Motor neuron (in vitro differentiated cells): ENCODE results near the gene BMP6. TPM values are rescaled to one million over a fixed set of nuclear protein-coding genes. Genes with fewer than 3 reads are reported as not detected.
A peak's percentile ranks its signal among the peaks of the same experiment; 100 is the strongest.

Experiments
- ATAC-seq, 8 experiments: fragments of 200-7000 bp; cut with Tn5 transposase; replicated peaks in 6 of 8; 2 replicates each; pipeline ENCODE4 v1.8.0; 2021; ENCODE audit warnings: mild to moderate bottlenecking in 8 of 8, moderate library complexity in 8 of 8
- H3K27ac ChIP-seq, 2 donors: fragments of 250-450 bp; sonication (Bioruptor Pico); 2 replicates each; pipeline ENCODE4 v1.9.0; 2021; ENCODE audit warnings: antibody characterized with exemption in 2 of 2, mild to moderate bottlenecking in 2 of 2, moderate library complexity in 1 of 2
- H3K4me1 ChIP-seq, 2 donors: fragments of 250-450 bp; sonication (Bioruptor Pico); replicated peaks in 1 of 2; 2 replicates each; pipeline ENCODE4 v1.6.1; 2021; ENCODE audit warnings: antibody characterized with exemption in 2 of 2, mild to moderate bottlenecking in 2 of 2, moderate library complexity in 1 of 2
- H3K4me3 ChIP-seq, 5 donors: fragments of 250-450 bp; sonication (Bioruptor Pico); 2 replicates each; pipeline ENCODE4 v1.9.0; 2021; ENCODE audit warnings: antibody characterized with exemption in 5 of 5, mild to moderate bottlenecking in 5 of 5, moderate library complexity in 4 of 5
- WGBS, 10 experiments: fragments of 450-650 bp; shearing (Covaris generic); methylation state at CpG; one replicate each; pipeline ENCODE4 v1.0.0; 2022; 5-methylcytosine and 5-hydroxymethylcytosine counted together
- in situ Hi-C, 9 experiments: fragments of 400-800 bp; cut with MboI; loops; one replicate each; pipeline ENCODE4 v1.15.0; 2021; ENCODE audit warnings: low sequenced_read_pairs in 9 of 9, low pct_unique_long_range_greater_than_20kb in 2 of 9; ENCODE audit not compliant: unreplicated experiment in 9 of 9
- total RNA-seq, 8 experiments: library from RNA; unstranded; fragments of 300-600 nt; gene quantifications; 2 replicates each; pipeline versions ENCODE4 v1.2.3 to v1.2.4, GENCODE V29; 2022

Gene BMP6
- total RNA-seq, 8 experiments from 2014 or later, result 0.51 to 10.9 (median 1.1) TPM

DNA sequence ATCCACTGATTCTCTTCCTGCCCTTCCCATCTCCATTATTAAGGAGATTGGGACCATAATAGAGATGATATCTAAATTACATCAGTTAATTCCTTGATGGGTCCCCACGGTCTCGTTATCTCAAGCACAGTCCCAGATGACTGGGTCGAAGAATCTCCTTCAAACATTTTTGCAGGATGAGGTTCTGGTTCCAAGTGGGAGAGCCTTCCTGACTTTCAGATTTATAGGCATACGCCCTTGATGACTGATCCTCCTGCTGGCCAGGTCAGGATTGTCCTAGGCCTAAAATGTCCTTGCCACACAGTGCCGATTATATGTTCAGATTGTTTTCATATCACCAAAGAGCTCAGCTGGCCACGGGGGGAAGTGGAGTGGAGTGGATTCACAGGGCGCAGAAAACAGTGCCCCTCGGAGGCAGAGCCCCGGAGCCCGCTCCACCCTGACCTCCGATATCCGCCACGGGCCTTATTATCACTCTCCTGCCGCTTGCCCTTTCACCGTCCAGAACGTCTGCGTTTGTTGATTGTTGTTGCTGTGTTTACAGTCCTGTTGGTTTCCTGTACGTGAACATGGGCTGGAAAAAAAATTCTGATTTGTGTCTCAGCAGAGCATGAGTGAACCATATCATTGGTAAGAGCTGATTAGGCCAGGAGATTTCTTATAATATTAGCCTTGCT is 8.9 kb downstream of the BMP6 start:
- Histone ChIP-seq H3K4me3 (no peak overlapping the region), H3K27ac (no peak overlapping the region), H3K4me1 (no peaks in the 10 kb centered on the region)
- in situ Hi-C loops, result loop anchor here in 1 of 9 experiments (25.0 kb wide), 1 partner anchor 277 kb away; no protein-coding TSS in a partner anchor
- 68 to 100% (median 89%) methylated on average over 1 to 14 of the region's 18 CpGs; no CpG with 5 or more reads in 1 of the 10 experiments for WGBS, 10 experiments
- no peak for ATAC-seq

- Histone ChIP-seq H3K4me1 (no peaks in the 10 kb centered on the region), H3K4me3 (no peak overlapping the region), H3K27ac (no peak overlapping the region)
- no peak for ATAC-seq
- WGBS, 10 experiments, result 60 to 100% (median 100%) methylated on average over 1 to 2 of the region's 3 CpGs; no CpG with 5 or more reads in 5 of the 10 experiments
- in situ Hi-C loops, result loop anchor here in 1 of 9 experiments (25.0 kb wide), 1 partner anchor 275 kb away; no protein-coding TSS in a partner anchor
Observed at GRCh38 chr6:7737106-7737505, 11.2 kb downstream of the BMP6 start.

DNA sequence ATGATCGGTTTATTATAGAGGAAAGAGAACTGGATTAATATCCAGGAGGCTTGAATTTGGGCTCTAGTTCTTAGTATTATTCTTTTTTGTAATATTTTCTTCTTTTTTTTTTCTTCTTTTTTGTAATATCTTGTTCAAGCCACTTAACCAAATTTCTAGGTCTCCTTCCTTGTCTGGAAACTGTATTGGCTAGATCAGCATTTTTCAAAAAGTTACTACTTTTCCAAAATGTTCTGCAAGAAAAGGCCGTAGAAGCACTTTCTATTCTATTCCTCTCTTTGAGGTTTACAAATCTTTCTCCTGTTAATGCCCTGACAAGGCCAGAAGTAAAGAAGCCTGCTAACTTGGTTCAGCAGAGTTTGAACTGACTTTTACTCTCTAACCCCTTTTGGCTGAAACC is 12.0 kb downstream of the BMP6 start:
- Histone ChIP-seq H3K27ac (no peak overlapping the region), H3K4me3 (no peak overlapping the region), H3K4me1 (no peaks in the 10 kb centered on the region)
- ATAC-seq, result no peak
- 40 to 100% (median 89%) methylated on average over 1 to 2 of the region's 2 CpGs for WGBS, 10 experiments
- in situ Hi-C loops, result loop anchor here in 1 of 9 experiments (25.0 kb wide), 1 partner anchor 274 kb away; no protein-coding TSS in a partner anchor

DNA sequence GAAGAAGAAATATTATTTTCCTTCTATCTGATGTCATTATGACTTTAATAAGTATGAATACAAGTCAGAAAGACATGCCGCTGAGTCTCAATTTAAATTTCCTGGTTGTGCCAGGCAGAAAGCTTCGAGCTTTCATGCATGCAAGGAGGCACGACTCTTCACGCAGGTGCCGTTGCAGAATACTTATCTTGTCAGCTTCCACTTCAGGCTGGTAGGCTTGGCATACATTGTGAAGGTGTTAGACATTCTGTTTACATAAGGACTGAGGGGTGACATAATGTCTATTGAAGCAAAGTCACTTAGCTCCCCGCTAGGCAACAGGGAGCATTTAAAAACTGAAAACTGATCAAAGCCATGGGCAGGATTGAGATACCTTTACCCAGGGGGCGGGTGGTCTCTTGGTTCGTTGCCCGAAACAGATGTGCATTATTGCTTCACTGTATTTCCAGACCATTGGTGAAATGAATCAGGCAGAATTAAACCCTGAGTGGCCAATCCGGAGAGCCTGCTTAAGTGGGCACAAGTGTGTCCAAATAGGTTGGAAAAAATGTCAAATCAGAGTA is 16.4 kb downstream of the BMP6 start:
- ATAC-seq, result peak in 1 of 8 experiments; percentile 59
- in situ Hi-C loops, result loop anchor here in 1 of 9 experiments (25.0 kb wide), 1 partner anchor 270 kb away; no protein-coding TSS in a partner anchor
- Histone ChIP-seq H3K4me1 (no peaks in the 10 kb centered on the region), H3K27ac (no peak overlapping the region), H3K4me3 (no peak overlapping the region)
- WGBS, 10 experiments, result 49 to 91% (median 80%) methylated on average over 3 to 10 of the region's 10 CpGs; no CpG with 5 or more reads in 1 of the 10 experiments

GRCh38 chr6:7745942-7746341 is 20.0 kb downstream of the BMP6 start:
- no peaks in the 10 kb centered on the region for H3K4me1 ChIP-seq
- no peak overlapping the region for H3K4me3 ChIP-seq
- H3K27ac ChIP-seq, result no peak overlapping the region
- 29 to 100% (median 96%) methylated on average over 1 to 9 of the region's 10 CpGs; no CpG with 5 or more reads in 1 of the 10 experiments for WGBS, 10 experiments
- in situ Hi-C loops, result loop anchor here in 1 of 9 experiments (25.0 kb wide), 1 partner anchor 266 kb away; no protein-coding TSS in a partner anchor
- ATAC-seq, result no peak

- no peak overlapping the region for H3K4me3 ChIP-seq
- H3K4me1 ChIP-seq, result no peaks in the 10 kb centered on the region
- no peak for ATAC-seq
- 63 to 94% (median 81%) methylated on average over 1 to 10 of the region's 10 CpGs; no CpG with 5 or more reads in 2 of the 10 experiments for WGBS, 10 experiments
- H3K27ac ChIP-seq, result no peak overlapping the region
- in situ Hi-C loops, result loop anchor here in 1 of 9 experiments (25.0 kb wide), 1 partner anchor 265 kb away; no protein-coding TSS in a partner anchor
Observed at GRCh38 chr6:7747016-7747415, 21.1 kb downstream of the BMP6 start.

DNA sequence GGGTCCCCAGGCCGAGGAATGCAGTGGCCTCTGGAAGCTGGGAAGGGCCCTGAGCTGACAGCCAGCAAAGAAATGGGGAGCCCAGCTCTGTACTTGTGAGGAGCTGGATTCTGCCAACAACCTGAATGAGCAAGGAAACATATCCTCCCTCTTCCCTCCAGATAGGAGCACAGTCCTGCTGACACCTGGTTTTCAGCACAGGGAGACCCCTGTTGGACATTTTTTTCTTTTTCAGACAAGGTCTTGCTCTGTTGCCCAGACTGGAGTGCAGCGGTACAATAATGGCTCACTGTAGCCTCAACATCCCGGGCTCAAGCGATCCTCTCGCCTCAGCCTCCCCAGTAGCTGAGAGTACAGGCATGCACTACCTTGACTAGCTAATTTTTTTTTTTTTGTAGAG is 21.5 kb downstream of the BMP6 start:
- Histone ChIP-seq H3K4me3 (no peak overlapping the region), H3K27ac (no peak overlapping the region), H3K4me1 (no peaks in the 10 kb centered on the region)
- ATAC-seq, result no peak
- in situ Hi-C loops, result loop anchor here in 1 of 9 experiments (25.0 kb wide), 1 partner anchor 265 kb away; no protein-coding TSS in a partner anchor
- WGBS, 10 experiments, result 75 to 100% (median 94%) methylated on average over 2 to 5 of the region's 5 CpGs; no CpG with 5 or more reads in 4 of the 10 experiments

DNA sequence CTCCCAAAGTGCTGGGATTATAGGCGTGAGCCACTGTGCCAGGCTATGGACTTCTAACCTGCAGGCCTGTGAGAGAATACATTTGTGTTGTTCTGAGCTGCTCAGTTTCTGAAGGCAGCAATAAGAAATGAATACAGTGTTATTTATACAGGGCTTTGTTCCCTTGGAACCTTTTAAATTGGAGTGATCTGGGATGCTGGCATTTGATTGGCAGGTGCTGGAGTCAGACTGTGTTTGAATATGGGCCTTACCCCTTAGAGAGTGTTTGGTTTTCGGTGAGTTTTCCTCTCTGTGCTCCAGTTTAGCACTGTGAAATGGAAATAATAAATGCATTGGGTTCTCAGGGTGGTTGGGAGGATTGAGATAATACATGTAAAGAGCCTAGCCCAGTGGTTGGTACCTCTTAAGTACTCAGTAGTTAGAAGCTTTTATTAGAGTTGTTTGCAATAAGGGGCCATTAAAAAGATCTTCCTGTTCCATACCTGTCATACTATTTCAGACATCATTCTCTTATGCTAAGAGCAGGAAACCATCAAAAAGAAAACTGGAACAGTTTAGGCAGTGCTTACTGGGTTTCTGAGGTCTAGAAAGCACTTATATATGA is 22.1 kb downstream of the BMP6 start:
- WGBS, 10 experiments, result 75 to 100% (median 85%) methylated on average over 1 to 2 of the region's 2 CpGs; no CpG with 5 or more reads in 2 of the 10 experiments
- no peak overlapping the region for H3K27ac ChIP-seq
- in situ Hi-C loops, result loop anchor here in 1 of 9 experiments (25.0 kb wide), 1 partner anchor 264 kb away; no protein-coding TSS in a partner anchor
- ATAC-seq, result no peak
- H3K4me3 ChIP-seq, result no peak overlapping the region
- H3K4me1 ChIP-seq, result no peaks in the 10 kb centered on the region

GRCh38 chr6:7749478-7749877 is 23.6 kb downstream of the BMP6 start:
- H3K4me3 ChIP-seq, result no peak overlapping the region
- in situ Hi-C loops, result loop anchor here in 1 of 9 experiments (25.0 kb wide), 1 partner anchor 263 kb away; no protein-coding TSS in a partner anchor
- H3K4me1 ChIP-seq, result no peaks in the 10 kb centered on the region
- 20 to 93% (median 79%) methylated on average over 1 to 4 of the region's 4 CpGs; no CpG with 5 or more reads in 1 of the 10 experiments for WGBS, 10 experiments
- peak in 2 of 8 experiments; percentile 54 to 64 for ATAC-seq
- no peak overlapping the region for H3K27ac ChIP-seq

GRCh38 chr6:7750197-7750596 is 24.3 kb downstream of the BMP6 start:
- ATAC-seq, result no peak
- in situ Hi-C loops, result no loop called here
- 57 to 100% (median 87%) methylated on average over 1 to 7 of the region's 7 CpGs for WGBS, 10 experiments
- Histone ChIP-seq H3K4me1 (no peaks in the 10 kb centered on the region), H3K4me3 (no peak overlapping the region), H3K27ac (no peak overlapping the region)

- no peak overlapping the region for H3K27ac ChIP-seq
- in situ Hi-C loops, result no loop called here
- ATAC-seq, result peak in 3 of 8 experiments; percentile 30 to 82 (median 43)
- 4 to 100% (median 78%) methylated on average over 1 to 6 of the region's 7 CpGs; no CpG with 5 or more reads in 3 of the 10 experiments for WGBS, 10 experiments
- H3K4me1 ChIP-seq, result no peaks in the 10 kb centered on the region
- H3K4me3 ChIP-seq, result no peak overlapping the region
Observed at GRCh38 chr6:7758456-7758855, 32.6 kb downstream of the BMP6 start.

- in situ Hi-C loops, result no loop called here
- no peak for ATAC-seq
- H3K27ac ChIP-seq, result no peak overlapping the region
- peaks cover 0 to 3% of the 10 kb centered on the region in 2 donors for H3K4me1 ChIP-seq
- no peak overlapping the region for H3K4me3 ChIP-seq
- WGBS, 10 experiments, result 49 to 100% (median 89%) methylated on average over 1 to 3 of the region's 3 CpGs; no CpG with 5 or more reads in 1 of the 10 experiments
Observed at GRCh38 chr6:7759320-7759719, 33.4 kb downstream of the BMP6 start.

- peaks cover 0 to 3% of the 10 kb centered on the region in 2 donors for H3K4me1 ChIP-seq
- H3K27ac ChIP-seq, result no peak overlapping the region
- in situ Hi-C loops, result no loop called here
- WGBS, 10 experiments, result 90 to 100% (median 100%) methylated on average over 1 to 3 of the region's 3 CpGs; no CpG with 5 or more reads in 1 of the 10 experiments
- no peak for ATAC-seq
- H3K4me3 ChIP-seq, result no peak overlapping the region
Observed at GRCh38 chr6:7761051-7761450, 35.2 kb downstream of the BMP6 start.
